Measurements from ENCODE around the gene HDAC9. TPM values are rescaled to one million over a fixed set of nuclear protein-coding genes. Genes with fewer than 3 reads are reported as not detected.

HDAC9 gene
- polyA plus RNA-seq (2013, experiment 1 of 2), result 2.6 TPM
- 2.6 TPM for polyA plus RNA-seq (2013, experiment 2 of 2)

DNA sequence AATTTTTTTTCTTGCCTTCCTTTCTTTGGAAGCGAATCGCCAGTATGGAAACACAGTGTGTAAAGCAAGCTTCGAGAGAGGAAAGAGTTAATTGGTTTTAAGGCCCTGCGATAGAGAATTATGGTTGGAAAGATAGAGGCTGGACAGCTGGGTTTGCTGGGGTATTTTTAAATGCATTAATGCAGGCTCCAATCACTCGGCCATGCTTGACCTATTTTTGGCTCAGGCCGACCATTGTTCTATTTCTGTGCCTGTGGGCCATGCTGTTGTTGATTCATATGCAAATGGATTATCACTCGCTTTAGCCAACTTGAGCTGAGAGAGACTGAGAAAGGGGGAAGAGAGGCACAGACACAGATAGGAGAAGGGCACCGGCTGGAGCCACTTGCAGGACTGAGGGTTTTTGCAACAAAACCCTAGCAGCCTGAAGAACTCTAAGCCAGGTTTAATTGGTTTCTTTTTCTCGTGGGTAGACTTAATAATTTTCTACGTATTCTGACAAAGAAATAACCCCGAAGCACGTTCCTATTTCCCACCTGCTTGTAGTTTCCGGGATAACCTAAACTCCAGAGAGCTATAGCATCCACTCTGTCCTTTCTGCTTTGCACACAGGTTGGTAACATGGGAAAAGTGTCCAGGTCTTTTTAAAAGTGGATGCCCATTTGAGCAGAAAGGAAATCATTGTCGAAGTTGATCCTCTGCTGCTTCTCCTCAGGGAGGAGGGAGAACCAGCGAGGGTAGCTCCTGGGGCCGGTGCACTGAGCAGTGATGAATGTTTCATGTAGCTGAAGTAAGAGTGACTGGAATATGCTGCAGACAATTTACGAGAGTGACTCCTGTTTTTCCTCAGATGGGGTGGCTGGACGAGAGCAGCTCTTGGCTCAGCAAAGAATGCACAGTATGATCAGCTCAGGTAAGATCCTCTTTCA is at the start of gene HDAC9:
HDAC9 (plus strand) TSS at position 338 of the 929 bp plus-strand sequence; CDS start at position 892, 554 bp downstream.
- peak within 1 kb of the TSS; percentile 75 for H3K18ac ChIP-seq (ENCODE audit: low read length)
- H2BK5ac ChIP-seq (ENCODE audit: low read length), result no peak within 1 kb of the TSS
- no peak within 1 kb of the TSS for H2AK5ac ChIP-seq (ENCODE audit: low read length)
- peak; percentile 83 for DNase-seq
- H2BK15ac ChIP-seq (replicated peaks; ENCODE audit: low read depth), result peak within 1 kb of the TSS; percentile 45
- H3K4ac ChIP-seq (ENCODE audit: low read depth, low read length), result peak within 1 kb of the TSS; percentile 36
- H3K27ac ChIP-seq (ENCODE audit: low read depth, low read length), result peak within 1 kb of the TSS; percentile 1
- peak within 1 kb of the TSS; percentile 4 for H3K4me2 ChIP-seq (ENCODE audit: low read length)
- H3K23ac ChIP-seq (ENCODE audit: low read length), result no peak within 1 kb of the TSS
- H3K9ac ChIP-seq (ENCODE audit: low read length), result peak within 1 kb of the TSS; percentile 16
- no peaks in the 10 kb centered on the region for H3K79me1 ChIP-seq (ENCODE audit: low read length)
- H4K8ac ChIP-seq (ENCODE audit: low read depth, low read length), result no peak within 1 kb of the TSS
- H2BK120ac ChIP-seq (ENCODE audit: low read depth, low read length), result peak within 1 kb of the TSS; percentile 92
- H3K27me3 ChIP-seq (ENCODE audit: insufficient read depth, low read length, poor library complexity), result no peaks in the 10 kb centered on the region
- peaks cover 3% of the 10 kb centered on the region for H3K4me1 ChIP-seq (ENCODE audit: control insufficient read depth, low read depth, low read length)
- H3K36me3 ChIP-seq (ENCODE audit: control insufficient read depth, insufficient read depth, low read length), result no peaks in the 10 kb centered on the region
- H3K4me3 ChIP-seq (ENCODE audit: low read length), result no peak within 1 kb of the TSS
- H4K5ac ChIP-seq (ENCODE audit: low read length), result no peak within 1 kb of the TSS
- no peaks in the 10 kb centered on the region for H3K79me2 ChIP-seq (ENCODE audit: control insufficient read depth, insufficient read depth, low read length)
- no CpG with 5 or more reads among the region's 18 CpGs for WGBS (ENCODE audit: extremely low coverage, insufficient coverage, low lambda C conversion rate)
- peak within 1 kb of the TSS; percentile 40 for H3K56ac ChIP-seq (ENCODE audit: low read length)

- H4K8ac ChIP-seq (ENCODE audit: low read depth, low read length), result no peak overlapping the region
- H3K27ac ChIP-seq (ENCODE audit: low read depth, low read length), result no peak overlapping the region
- H2AK5ac ChIP-seq (ENCODE audit: low read length), result no peak overlapping the region
- H3K18ac ChIP-seq (ENCODE audit: low read length), result no peak overlapping the region
- no peaks in the 10 kb centered on the region for H3K27me3 ChIP-seq (ENCODE audit: insufficient read depth, low read length, poor library complexity)
- H2BK5ac ChIP-seq (ENCODE audit: low read length), result peak overlapping the region; percentile 11
- no peak for DNase-seq
- H2BK120ac ChIP-seq (ENCODE audit: low read depth, low read length), result no peak overlapping the region
- WGBS (ENCODE audit: extremely low coverage, insufficient coverage, low lambda C conversion rate), result no CpG with 5 or more reads among the region's 4 CpGs
- H3K79me1 ChIP-seq (ENCODE audit: low read length), result no peaks in the 10 kb centered on the region
- H3K56ac ChIP-seq (ENCODE audit: low read length), result no peak overlapping the region
- peak overlapping the region; percentile 27 for H2BK15ac ChIP-seq (replicated peaks; ENCODE audit: low read depth)
- H3K23ac ChIP-seq (ENCODE audit: low read length), result no peak overlapping the region
- no peaks in the 10 kb centered on the region for H3K36me3 ChIP-seq (ENCODE audit: control insufficient read depth, insufficient read depth, low read length)
- no peaks in the 10 kb centered on the region for H3K4me1 ChIP-seq (ENCODE audit: control insufficient read depth, low read depth, low read length)
- no peak overlapping the region for H3K4me3 ChIP-seq (ENCODE audit: low read length)
- H4K5ac ChIP-seq (ENCODE audit: low read length), result no peak overlapping the region
- no peaks in the 10 kb centered on the region for H3K79me2 ChIP-seq (ENCODE audit: control insufficient read depth, insufficient read depth, low read length)
- no peak overlapping the region for H3K9ac ChIP-seq (ENCODE audit: low read length)
- no peak overlapping the region for H3K4me2 ChIP-seq (ENCODE audit: low read length)
- H3K4ac ChIP-seq (ENCODE audit: low read depth, low read length), result peak overlapping the region; percentile 36
Observed at GRCh38 chr7:18445916-18446520, 49.5 kb upstream of the HDAC9 start.

- H3K4me3 ChIP-seq (ENCODE audit: low read length), result no peak overlapping the region
- no peak overlapping the region for H2BK120ac ChIP-seq (ENCODE audit: low read depth, low read length)
- no peak overlapping the region for H4K8ac ChIP-seq (ENCODE audit: low read depth, low read length)
- no peak overlapping the region for H4K5ac ChIP-seq (ENCODE audit: low read length)
- H3K4me2 ChIP-seq (ENCODE audit: low read length), result no peak overlapping the region
- H3K18ac ChIP-seq (ENCODE audit: low read length), result no peak overlapping the region
- DNase-seq, result no peak
- no peak overlapping the region for H2BK5ac ChIP-seq (ENCODE audit: low read length)
- H3K36me3 ChIP-seq (ENCODE audit: control insufficient read depth, insufficient read depth, low read length), result no peaks in the 10 kb centered on the region
- H3K79me2 ChIP-seq (ENCODE audit: control insufficient read depth, insufficient read depth, low read length), result no peaks in the 10 kb centered on the region
- no peaks in the 10 kb centered on the region for H3K27me3 ChIP-seq (ENCODE audit: insufficient read depth, low read length, poor library complexity)
- no peak overlapping the region for H3K23ac ChIP-seq (ENCODE audit: low read length)
- no peak overlapping the region for H3K4ac ChIP-seq (ENCODE audit: low read depth, low read length)
- H3K79me1 ChIP-seq (ENCODE audit: low read length), result no peaks in the 10 kb centered on the region
- H2BK15ac ChIP-seq (replicated peaks; ENCODE audit: low read depth), result no peak overlapping the region
- no peaks in the 10 kb centered on the region for H3K4me1 ChIP-seq (ENCODE audit: control insufficient read depth, low read depth, low read length)
- H3K9ac ChIP-seq (ENCODE audit: low read length), result no peak overlapping the region
- H2AK5ac ChIP-seq (ENCODE audit: low read length), result no peak overlapping the region
- no peak overlapping the region for H3K56ac ChIP-seq (ENCODE audit: low read length)
- no peak overlapping the region for H3K27ac ChIP-seq (ENCODE audit: low read depth, low read length)
Observed at GRCh38 chr7:18450019-18450418, 45.5 kb upstream of the HDAC9 start.

DNA sequence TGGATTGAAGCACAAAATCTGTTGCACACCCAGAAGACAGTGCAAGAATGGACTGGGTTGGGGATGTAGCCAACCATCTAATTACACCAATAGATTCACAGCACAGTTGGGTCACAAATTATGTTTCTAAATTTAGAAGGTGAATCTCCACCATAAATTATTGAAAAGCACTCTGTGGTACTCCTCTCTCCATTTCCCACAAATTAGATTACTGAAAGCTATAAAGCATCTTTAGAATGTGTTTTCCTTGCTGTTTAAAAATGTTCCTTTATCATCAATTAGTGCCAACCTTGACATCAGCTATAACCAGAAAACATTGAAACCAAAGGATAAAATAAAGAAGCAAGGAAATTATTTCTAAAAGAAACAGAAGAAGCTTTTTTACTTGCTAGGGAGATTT is 39.9 kb upstream of the HDAC9 start:
- no peak overlapping the region for H3K56ac ChIP-seq (ENCODE audit: low read length)
- H3K36me3 ChIP-seq (ENCODE audit: control insufficient read depth, insufficient read depth, low read length), result no peaks in the 10 kb centered on the region
- H3K4me2 ChIP-seq (ENCODE audit: low read length), result no peak overlapping the region
- no peaks in the 10 kb centered on the region for H3K27me3 ChIP-seq (ENCODE audit: insufficient read depth, low read length, poor library complexity)
- H3K18ac ChIP-seq (ENCODE audit: low read length), result no peak overlapping the region
- H3K79me2 ChIP-seq (ENCODE audit: control insufficient read depth, insufficient read depth, low read length), result no peaks in the 10 kb centered on the region
- H3K23ac ChIP-seq (ENCODE audit: low read length), result no peak overlapping the region
- H3K9ac ChIP-seq (ENCODE audit: low read length), result no peak overlapping the region
- no peak overlapping the region for H3K4me3 ChIP-seq (ENCODE audit: low read length)
- H2BK5ac ChIP-seq (ENCODE audit: low read length), result no peak overlapping the region
- H4K5ac ChIP-seq (ENCODE audit: low read length), result no peak overlapping the region
- H3K4ac ChIP-seq (ENCODE audit: low read depth, low read length), result no peak overlapping the region
- H3K4me1 ChIP-seq (ENCODE audit: control insufficient read depth, low read depth, low read length), result no peaks in the 10 kb centered on the region
- no peak overlapping the region for H2BK120ac ChIP-seq (ENCODE audit: low read depth, low read length)
- H2BK15ac ChIP-seq (replicated peaks; ENCODE audit: low read depth), result no peak overlapping the region
- no peak overlapping the region for H2AK5ac ChIP-seq (ENCODE audit: low read length)
- H3K27ac ChIP-seq (ENCODE audit: low read depth, low read length), result no peak overlapping the region
- DNase-seq, result no peak
- no peak overlapping the region for H4K8ac ChIP-seq (ENCODE audit: low read depth, low read length)
- no peaks in the 10 kb centered on the region for H3K79me1 ChIP-seq (ENCODE audit: low read length)

- H2AK5ac ChIP-seq (ENCODE audit: low read length), result no peak overlapping the region
- DNase-seq, result no peak
Observed at GRCh38 chr7:18457832-18458231, 37.7 kb upstream of the HDAC9 start.

More at GRCh38 chr7:18457832-18458231, 37.7 kb upstream of the HDAC9 start:
- no peaks in the 10 kb centered on the region for H3K36me3 ChIP-seq (ENCODE audit: control insufficient read depth, insufficient read depth, low read length)
- H3K79me2 ChIP-seq (ENCODE audit: control insufficient read depth, insufficient read depth, low read length), result no peaks in the 10 kb centered on the region
- H3K4me1 ChIP-seq (ENCODE audit: control insufficient read depth, low read depth, low read length), result no peaks in the 10 kb centered on the region
- H2BK15ac ChIP-seq (replicated peaks; ENCODE audit: low read depth), result no peak overlapping the region
- no peak overlapping the region for H3K18ac ChIP-seq (ENCODE audit: low read length)
- H3K9ac ChIP-seq (ENCODE audit: low read length), result no peak overlapping the region
- no peaks in the 10 kb centered on the region for H3K27me3 ChIP-seq (ENCODE audit: insufficient read depth, low read length, poor library complexity)
- no peak overlapping the region for H4K8ac ChIP-seq (ENCODE audit: low read depth, low read length)
- no peak overlapping the region for H4K5ac ChIP-seq (ENCODE audit: low read length)
- H2BK5ac ChIP-seq (ENCODE audit: low read length), result no peak overlapping the region
- H3K4me3 ChIP-seq (ENCODE audit: low read length), result no peak overlapping the region
- H3K56ac ChIP-seq (ENCODE audit: low read length), result no peak overlapping the region
- WGBS (ENCODE audit: extremely low coverage, insufficient coverage, low lambda C conversion rate), result no CpG with 5 or more reads among the region's 6 CpGs
- H3K4me2 ChIP-seq (ENCODE audit: low read length), result no peak overlapping the region
- no peak overlapping the region for H2BK120ac ChIP-seq (ENCODE audit: low read depth, low read length)
- H3K27ac ChIP-seq (ENCODE audit: low read depth, low read length), result no peak overlapping the region
- no peak overlapping the region for H3K23ac ChIP-seq (ENCODE audit: low read length)
- H3K79me1 ChIP-seq (ENCODE audit: low read length), result no peaks in the 10 kb centered on the region
- H3K4ac ChIP-seq (ENCODE audit: low read depth, low read length), result no peak overlapping the region

Measured in mesendoderm (in vitro differentiated cells).